BLaER1 treated with 17β-estradiol and CSF1 and Interleukin-3, amounts not matched to agents 10 nM and 100 nM (cell line): Measurements from ENCODE around the gene C3orf18.

Experiments used
- H3K27ac ChIP-seq, 11 experiments: shearing (Covaris generic); formaldehyde crosslinking; 2 replicates each; pipeline ENCODE4 v1.8.1; 2022
- H3K27me3 ChIP-seq, 11 experiments: shearing (Covaris generic); formaldehyde crosslinking; 2 replicates each; pipeline ENCODE4 v1.8.1; 2022
- H3K36me3 ChIP-seq, 11 experiments: shearing (Covaris generic); formaldehyde crosslinking; 2 replicates each; pipeline ENCODE4 v1.8.1; 2022
- H3K4me1 ChIP-seq, 10 experiments: shearing (Covaris generic); formaldehyde crosslinking; 2 replicates each; pipeline ENCODE4 v1.8.1; 2022
- H3K4me2 ChIP-seq, 11 experiments: shearing (Covaris generic); formaldehyde crosslinking; 2 replicates each; pipeline ENCODE4 v1.8.1; 2022
- H3K4me3 ChIP-seq, 10 experiments: shearing (Covaris generic); formaldehyde crosslinking; 2 replicates each; pipeline ENCODE4 v1.8.1; 2022
- H3K9ac ChIP-seq, 11 experiments: shearing (Covaris generic); formaldehyde crosslinking; 2 replicates each; pipeline ENCODE4 v1.8.1; 2022
- H3K9me3 ChIP-seq, 11 experiments: shearing (Covaris generic); formaldehyde crosslinking; replicated peaks in 1 of 11; 2 replicates each; pipeline ENCODE4 v1.8.1; 2022
- H4K20me1 ChIP-seq, 11 experiments: shearing (Covaris generic); formaldehyde crosslinking; 2 replicates each; pipeline ENCODE4 v1.8.1; 2022
- Cebpa-rat ChIP-seq, 11 experiments: shearing (Covaris generic); IDR thresholded peaks; 2 replicates each; pipeline ENCODE4 v1.8.1; 2022

The C3orf18 gene

GRCh38 chr3:50607271-50608091 lies 39.9 kb upstream of the C3orf18 start:
- no peaks in the 10 kb centered on the region for H3K9me3 ChIP-seq
- peaks cover 12 to 82% (median 73%) of the 10 kb centered on the region in 11 experiments; a peak in 21 of 22 replicates for H3K36me3 ChIP-seq
- H4K20me1 ChIP-seq, result peaks cover 5 to 61% (median 55%) of the 10 kb centered on the region in 11 experiments; a peak in 21 of 22 replicates
- no peak for TF ChIP-seq Cebpa-rat (IDR thresholded peaks at IDR 0.05)
- peaks cover 0 to 4% (median 0%) of the 10 kb centered on the region in 11 experiments; a peak in 3 of 22 replicates for H3K27me3 ChIP-seq
- peak overlapping the region in 8 of 10 experiments; percentile 27 to 98 (median 86); a peak in 13 of 20 replicates for H3K4me3 ChIP-seq
- H3K4me1 ChIP-seq, result peaks cover 81 to 89% (median 87%) of the 10 kb centered on the region in 10 experiments
- peak overlapping the region in 9 of 11 experiments; percentile 7 to 99 (median 85); a peak in 7 of 22 replicates for H3K27ac ChIP-seq
- H3K4me2 ChIP-seq, result peak overlapping the region; percentile 75 to 100 (median 99); a peak in 21 of 22 replicates
- H3K9ac ChIP-seq, result peak overlapping the region; percentile 26 to 94 (median 88); a peak in 18 of 22 replicates

DNA sequence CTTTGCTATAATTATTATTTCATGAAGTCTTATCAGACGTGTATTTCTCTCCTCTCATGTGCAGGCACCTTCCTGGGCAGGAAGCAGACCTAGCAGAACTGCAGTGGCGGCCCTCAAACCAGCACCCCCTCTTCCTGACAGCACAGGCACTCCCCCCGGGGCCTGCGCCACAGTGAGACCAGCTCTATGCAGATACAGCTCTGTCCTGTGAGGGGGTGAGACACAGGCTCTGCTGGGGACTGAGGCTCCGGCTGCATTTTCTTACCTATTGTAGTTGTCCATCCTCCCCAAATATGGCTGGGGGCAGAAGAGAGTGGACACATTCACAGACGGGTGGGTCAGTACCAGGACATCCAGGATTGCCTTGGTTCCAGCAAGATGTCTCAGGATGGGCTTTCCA lies 39.0 kb upstream of the C3orf18 start:
- Histone ChIP-seq H3K9me3 (no peaks in the 10 kb centered on the region), H3K9ac (peak overlapping the region; percentile 26 to 94 (median 70); a peak in 21 of 22 replicates), H3K27ac (peak overlapping the region in 9 of 11 experiments; percentile 28 to 99 (median 91); a peak in 11 of 22 replicates), H3K4me1 (peaks cover 85 to 94% (median 92%) of the 10 kb centered on the region in 10 experiments), H4K20me1 (peaks cover 5 to 61% (median 55%) of the 10 kb centered on the region in 11 experiments; a peak in 21 of 22 replicates), H3K4me2 (peak overlapping the region; percentile 75 to 100 (median 99)), H3K36me3 (peaks cover 12 to 84% (median 73%) of the 10 kb centered on the region in 11 experiments; a peak in 21 of 22 replicates), H3K4me3 (peak overlapping the region in 8 of 10 experiments; percentile 27 to 98 (median 86); a peak in 14 of 20 replicates), H3K27me3 (no peaks in the 10 kb centered on the region)
- no peak for TF ChIP-seq Cebpa-rat (IDR thresholded peaks at IDR 0.05)

GRCh38 chr3:50605901-50606326 lies 38.4 kb upstream of the C3orf18 start:
- TF ChIP-seq Cebpa-rat (IDR thresholded peaks at IDR 0.05), result no peak
- Histone ChIP-seq H3K27ac (peak overlapping the region; percentile 45 to 99 (median 96); a peak in 21 of 22 replicates), H3K9ac (peak overlapping the region; percentile 26 to 94 (median 70); a peak in 21 of 22 replicates), H4K20me1 (peaks cover 5 to 58% (median 51%) of the 10 kb centered on the region in 11 experiments; a peak in 21 of 22 replicates), H3K4me2 (peak overlapping the region; percentile 75 to 100 (median 99)), H3K9me3 (no peaks in the 10 kb centered on the region), H3K27me3 (no peaks in the 10 kb centered on the region), H3K4me3 (peak overlapping the region in 7 of 10 experiments; percentile 36 to 98 (median 87); a peak in 15 of 20 replicates), H3K4me1 (peaks cover 88 to 100% (median 98%) of the 10 kb centered on the region in 10 experiments), H3K36me3 (peaks cover 12 to 84% (median 73%) of the 10 kb centered on the region in 11 experiments; a peak in 21 of 22 replicates)

DNA sequence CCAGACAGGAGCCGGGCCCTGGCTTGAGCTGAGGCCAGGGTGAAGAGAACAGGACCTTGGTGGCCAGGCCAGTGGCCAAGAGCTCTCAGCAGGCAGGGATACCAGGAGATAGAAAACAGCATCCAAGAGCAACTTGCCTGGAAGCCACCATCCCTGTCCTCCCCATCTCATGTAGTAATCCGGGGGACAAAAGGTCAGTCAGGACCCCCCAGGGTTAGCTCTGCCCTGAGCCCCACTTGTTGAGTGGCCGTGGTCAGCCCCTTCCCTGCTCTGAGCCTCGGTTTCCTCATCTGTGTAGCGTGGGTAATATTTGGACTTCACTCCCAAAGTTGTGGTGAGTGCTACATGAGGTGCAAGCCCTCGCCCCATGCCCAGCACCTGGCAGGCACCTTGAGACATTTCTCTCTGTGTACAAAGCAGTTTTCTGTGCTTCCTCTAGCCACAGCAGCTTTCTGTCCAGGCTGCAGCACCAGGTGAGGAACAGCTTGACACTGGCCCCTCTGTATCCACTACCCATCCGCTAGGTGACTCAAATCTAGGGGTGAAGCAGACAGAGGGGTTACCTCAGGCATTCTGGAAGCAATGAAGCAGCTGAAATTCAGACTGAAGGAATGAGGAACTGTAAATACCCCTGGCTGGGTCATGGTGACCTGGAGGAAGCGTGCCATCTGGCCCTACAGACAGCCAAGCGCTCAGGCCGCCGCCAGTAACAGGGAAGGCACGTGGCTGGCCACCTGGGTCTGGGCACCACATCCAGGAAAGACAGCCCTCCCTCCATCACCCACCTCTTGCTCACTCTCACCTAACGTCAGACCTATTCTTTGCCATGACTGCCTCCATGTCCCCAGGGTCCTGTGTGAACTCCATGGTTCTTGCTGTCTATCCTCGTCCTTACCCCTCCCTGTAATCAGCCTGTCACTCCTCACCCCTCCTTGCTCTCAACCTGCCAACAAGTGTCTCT lies 37.4 kb upstream of the C3orf18 start:
- TF ChIP-seq Cebpa-rat (IDR thresholded peaks at IDR 0.05), result no peak
- H3K36me3 ChIP-seq, result peaks cover 12 to 75% (median 65%) of the 10 kb centered on the region in 11 experiments; a peak in 21 of 22 replicates
- H3K9me3 ChIP-seq, result no peaks in the 10 kb centered on the region
- H3K4me2 ChIP-seq, result peak overlapping the region; percentile 75 to 100 (median 99)
- H3K9ac ChIP-seq, result peak overlapping the region; percentile 26 to 94 (median 70); a peak in 18 of 22 replicates
- H3K27me3 ChIP-seq, result no peaks in the 10 kb centered on the region
- H3K27ac ChIP-seq, result peak overlapping the region; percentile 48 to 99 (median 96); a peak in 20 of 22 replicates
- peak overlapping the region in 8 of 10 experiments; percentile 10 to 98 (median 86); a peak in 10 of 20 replicates for H3K4me3 ChIP-seq
- H3K4me1 ChIP-seq, result peaks cover 88 to 100% (median 100%) of the 10 kb centered on the region in 10 experiments
- peaks cover 5 to 48% (median 41%) of the 10 kb centered on the region in 11 experiments; a peak in 21 of 22 replicates for H4K20me1 ChIP-seq

DNA sequence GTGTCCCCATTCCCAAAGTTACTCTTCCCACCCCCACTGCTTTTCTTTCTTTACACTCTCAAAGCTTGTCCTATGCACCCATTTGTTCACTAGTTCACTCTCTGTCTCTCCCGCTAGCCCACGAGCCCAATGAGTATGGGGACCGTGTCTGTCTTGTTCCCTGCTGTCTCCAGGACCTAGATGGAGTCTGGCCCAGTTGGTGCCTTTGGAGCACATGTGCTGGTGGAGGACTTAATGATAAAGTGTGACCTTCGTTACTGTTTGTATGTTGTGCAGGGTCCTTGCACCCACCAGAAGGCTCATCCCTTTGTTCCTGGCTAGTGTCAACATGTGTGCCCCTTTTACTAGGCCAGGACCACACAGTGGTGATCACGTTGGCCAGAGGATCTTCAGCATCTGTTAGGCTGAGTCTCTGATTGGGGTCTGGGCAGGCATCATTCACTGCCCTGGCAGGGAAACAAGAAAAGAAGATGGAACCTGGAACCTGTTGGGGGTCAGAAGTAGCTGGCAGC lies 36.6 kb upstream of the C3orf18 start:
- peak overlapping the region in 3 of 10 experiments; percentile 4 to 92 (median 12); a peak in 3 of 20 replicates for H3K4me3 ChIP-seq
- peaks cover 12 to 69% (median 58%) of the 10 kb centered on the region in 11 experiments; a peak in 21 of 22 replicates for H3K36me3 ChIP-seq
- H4K20me1 ChIP-seq, result peaks cover 1 to 41% (median 33%) of the 10 kb centered on the region in 11 experiments; a peak in 21 of 22 replicates
- peak overlapping the region in 10 of 11 experiments; percentile 26 to 95 (median 90); a peak in 13 of 22 replicates for H3K9ac ChIP-seq
- H3K9me3 ChIP-seq, result no peaks in the 10 kb centered on the region
- H3K4me1 ChIP-seq, result peaks cover 86 to 100% (median 100%) of the 10 kb centered on the region in 10 experiments
- H3K27ac ChIP-seq, result peak overlapping the region; percentile 48 to 99 (median 96); a peak in 20 of 22 replicates
- peak overlapping the region; percentile 75 to 100 (median 99) for H3K4me2 ChIP-seq
- no peaks in the 10 kb centered on the region for H3K27me3 ChIP-seq
- no peak for TF ChIP-seq Cebpa-rat (IDR thresholded peaks at IDR 0.05)

GRCh38 chr3:50603261-50604109 lies 35.9 kb upstream of the C3orf18 start:
- Histone ChIP-seq H3K27me3 (no peaks in the 10 kb centered on the region), H3K4me3 (no peak overlapping the region; a peak in 1 of 20 replicates), H4K20me1 (peaks cover 0 to 34% (median 27%) of the 10 kb centered on the region in 11 experiments; a peak in 20 of 22 replicates), H3K4me1 (peaks cover 80 to 100% (median 100%) of the 10 kb centered on the region in 10 experiments), H3K27ac (peak overlapping the region; percentile 76 to 99 (median 96); a peak in 21 of 22 replicates), H3K9ac (peak overlapping the region; percentile 76 to 95 (median 86); a peak in 18 of 22 replicates), H3K36me3 (peaks cover 12 to 68% (median 51%) of the 10 kb centered on the region in 11 experiments; a peak in 21 of 22 replicates), H3K4me2 (peak overlapping the region; percentile 85 to 100 (median 99)), H3K9me3 (no peaks in the 10 kb centered on the region)
- no peak for TF ChIP-seq Cebpa-rat (IDR thresholded peaks at IDR 0.05)
